Measurements from ENCODE around the gene LHX3. TPM values are rescaled to one million over a fixed set of nuclear protein-coding genes. Genes with fewer than 3 reads are reported as not detected.

LHX3 gene
- total RNA-seq, 1 experiment from 2014 or later: not detected

DNA sequence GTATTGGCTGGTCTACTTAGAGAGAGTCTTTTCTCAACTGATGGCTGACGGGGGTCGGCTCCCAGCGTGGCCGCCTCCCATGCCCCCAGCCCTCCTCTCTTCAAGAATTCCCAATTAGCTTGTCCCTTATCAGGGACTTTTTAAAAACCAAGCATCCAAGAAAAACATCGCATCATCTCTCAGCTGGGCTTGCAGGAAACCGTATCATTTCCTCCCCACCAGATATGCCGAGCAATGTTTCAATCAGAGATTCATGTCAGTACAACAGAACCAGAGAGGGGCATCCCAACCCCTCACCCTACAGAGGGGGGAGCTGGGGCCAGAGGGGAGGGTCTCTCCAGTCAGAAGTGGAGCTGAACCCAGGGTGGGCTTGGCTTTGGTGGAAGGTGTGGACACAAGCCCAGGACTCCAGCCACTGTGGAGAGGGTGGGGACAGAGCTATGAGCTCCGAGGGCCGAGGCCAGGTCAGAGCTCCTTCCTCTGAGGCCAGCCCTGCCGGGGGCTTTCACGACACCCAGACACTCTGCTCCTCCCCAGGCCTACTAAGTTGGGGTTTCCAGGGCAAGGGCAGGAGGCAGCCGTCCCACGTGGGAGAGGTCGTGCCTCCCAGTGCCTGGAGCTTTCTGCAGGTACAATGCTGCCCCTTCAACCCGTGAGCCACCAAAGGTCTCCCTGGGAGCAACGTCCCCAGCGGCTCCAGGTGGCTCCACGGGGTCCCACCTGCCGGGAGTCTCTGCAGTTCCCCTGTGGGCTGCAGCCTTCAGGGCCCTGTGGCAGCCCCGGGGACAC, 47.3 kb downstream of the LHX3 start:
- Histone ChIP-seq H2BK12ac (ENCODE audit: insufficient read length, low read depth, low read length) (no peak overlapping the region), H3K23ac (ENCODE audit: insufficient read length, low read depth, low read length) (no peak overlapping the region), H3K4ac (ENCODE audit: low read depth, low read length) (no peak overlapping the region), H3K23me2 (ENCODE audit: insufficient read length, low read depth, low read length, poor library complexity, severe bottlenecking) (no peaks in the 10 kb centered on the region), H2BK20ac (ENCODE audit: low read depth, low read length, poor library complexity, severe bottlenecking) (no peak overlapping the region), H2AK5ac (ENCODE audit: insufficient read length, low read length) (no peak overlapping the region), H2BK5ac (ENCODE audit: insufficient read length, low read length) (no peak overlapping the region), H3K9ac (ENCODE audit: extremely low read depth, insufficient read length, low read length) (no peak overlapping the region), H3K27ac (ENCODE audit: insufficient read length, low read depth, low read length) (no peak overlapping the region), H4K20me1 (ENCODE audit: control insufficient read depth, insufficient read depth, insufficient read length) (no peaks in the 10 kb centered on the region), H3K18ac (ENCODE audit: insufficient read length, low read depth, low read length) (no peak overlapping the region), H3T11ph (ENCODE audit: low read length) (no peak overlapping the region), H3K14ac (ENCODE audit: insufficient read depth, low read length) (no peak overlapping the region), H2AFZ (ENCODE audit: low read length) (no peak overlapping the region), H3K79me1 (ENCODE audit: insufficient read depth, low read depth, low read length, poor library complexity, severe bottlenecking) (no peaks in the 10 kb centered on the region), H4K8ac (replicated peaks; ENCODE audit: insufficient read length, low read depth, low read length) (no peak overlapping the region), H3K79me2 (ENCODE audit: insufficient read depth, low read length) (no peaks in the 10 kb centered on the region), H4K5ac (ENCODE audit: insufficient read length, low read depth, low read length) (no peak overlapping the region), H3K4me2 (ENCODE audit: insufficient read depth, insufficient read length, low read length) (no peak overlapping the region), H2BK15ac (ENCODE audit: low read depth, low read length) (no peak overlapping the region), H3K9me3 (ENCODE audit: control insufficient read depth, low read depth, low read length) (no peaks in the 10 kb centered on the region), H3K4me1 (ENCODE audit: insufficient read depth, low read length) (no peaks in the 10 kb centered on the region), H3K56ac (ENCODE audit: insufficient read length, low read depth, low read length) (no peak overlapping the region), H2BK120ac (ENCODE audit: low read depth, low read length, poor library complexity, severe bottlenecking) (no peak overlapping the region), H4K91ac (ENCODE audit: insufficient read length, low read depth, low read length) (no peak overlapping the region), H3K27me3 (ENCODE audit: insufficient read depth, low read length) (no peaks in the 10 kb centered on the region)
- no CpG with 5 or more reads among the region's 20 CpGs for WGBS (ENCODE audit: extremely low coverage, insufficient read length, low lambda C conversion rate)
- DNase-seq: no peak
- TF ChIP-seq CTCF (conservative IDR thresholded peaks at IDR 0.05): no peak
- Mint-ChIP-seq H3K27ac (0 out of 7 replicates have a peak overlapping the region, but pooled peaks of 1 of the 3 experiments have one; percentile 57), H3K9me3 (peaks cover 0 to 3% of the 10 kb centered on the region in 2 experiments; a peak in 2 of 5 replicates), H3K4me1 (peaks cover 10 to 19% of the 10 kb centered on the region in 2 experiments; a peak in 3 of 4 replicates), H3K36me3 (ENCODE audit: insufficient read depth in 1 of 3, low read depth in 3 of 3) (no peaks in the 10 kb centered on the region; a peak in 1 of 7 replicates), H3K4me3 (no peak overlapping the region), H3K27me3 (ENCODE audit: low read depth) (peaks cover 4% of the 10 kb centered on the region)

Measured in H9 (cell line).